ENCODE data around the gene CCDC82.

The CCDC82 gene

GRCh38 chr11:96329419-96329818 lies 60.3 kb downstream of the CCDC82 start:
- DNase-seq (ENCODE audit: low spot score), result no peak

- peak; percentile 61 for DNase-seq (ENCODE audit: low spot score)
These were observed 61.2 kb downstream of the CCDC82 start for GRCh38 chr11:96328395-96329010.

DNA sequence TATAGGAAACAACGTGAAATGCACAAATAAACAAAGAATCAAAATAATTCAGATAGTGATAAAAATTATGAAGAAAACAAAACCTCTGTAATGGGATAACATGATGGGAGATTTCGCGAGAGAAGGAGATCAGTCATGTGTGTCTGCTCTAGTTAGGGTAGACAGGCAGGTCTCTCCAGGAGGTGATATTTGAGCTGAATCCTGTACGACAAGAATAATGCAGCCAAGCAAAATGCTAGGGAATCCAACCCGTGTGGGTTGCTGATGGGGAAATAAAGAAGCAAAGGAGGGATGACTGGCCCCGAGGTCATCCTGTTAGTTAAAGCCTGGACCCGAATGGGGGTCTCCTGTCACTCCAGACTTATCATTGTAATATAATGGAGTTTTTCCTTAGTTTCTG lies 62.8 kb downstream of the CCDC82 start:
- DNase-seq (ENCODE audit: low spot score), result no peak

- no peak for DNase-seq (ENCODE audit: low spot score)
These were observed 64.8 kb downstream of the CCDC82 start for GRCh38 chr11:96324912-96325311.

- DNase-seq (ENCODE audit: low spot score), result no peak
These were observed 66.1 kb downstream of the CCDC82 start for GRCh38 chr11:96323642-96323985.

GRCh38 chr11:96322775-96323641 lies 66.7 kb downstream of the CCDC82 start:
- DNase-seq (ENCODE audit: low spot score), result no peak

DNA sequence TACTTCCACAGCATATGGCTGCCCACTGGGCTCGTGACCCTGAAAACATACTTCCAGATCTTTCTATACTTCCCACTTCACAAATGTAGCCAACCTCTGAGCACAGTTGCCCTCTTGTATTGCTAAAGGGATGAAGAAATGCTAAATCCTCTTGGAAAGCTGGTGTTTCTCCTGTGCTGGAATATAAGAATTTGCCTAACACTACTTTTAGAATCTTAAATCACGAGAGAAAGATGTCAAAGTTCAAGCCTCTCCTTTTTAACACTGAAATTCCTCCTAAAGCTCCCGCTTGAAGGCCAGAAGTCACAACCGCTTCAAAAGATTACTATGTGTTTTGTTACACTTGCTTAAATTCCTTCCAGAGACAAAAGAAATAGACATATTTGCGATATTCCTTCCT lies 68.6 kb downstream of the CCDC82 start:
- DNase-seq (ENCODE audit: low spot score), result no peak

GRCh38 chr11:96319898-96320656 lies 69.6 kb downstream of the CCDC82 start:
- DNase-seq (ENCODE audit: low spot score), result no peak

DNA sequence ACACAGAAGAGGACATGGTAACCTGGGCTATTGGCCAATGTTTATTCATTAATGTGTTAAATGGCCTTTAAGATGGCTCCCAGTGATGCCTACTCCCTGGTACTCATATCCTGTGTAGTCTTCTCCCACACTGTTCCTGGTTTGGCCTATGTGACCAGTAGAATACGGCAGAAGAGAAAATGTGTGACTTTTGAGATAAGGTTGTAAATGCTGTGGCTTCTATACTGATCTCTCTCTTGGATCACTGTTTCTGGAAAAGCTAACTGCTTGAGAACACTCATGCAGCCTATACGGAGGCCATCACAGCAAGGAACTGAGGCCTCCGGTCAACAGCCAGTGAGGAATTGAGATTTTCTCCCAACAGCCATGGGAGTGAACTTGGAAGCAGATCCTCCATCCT lies 70.9 kb downstream of the CCDC82 start:
- no peak for DNase-seq (ENCODE audit: low spot score)

DNA sequence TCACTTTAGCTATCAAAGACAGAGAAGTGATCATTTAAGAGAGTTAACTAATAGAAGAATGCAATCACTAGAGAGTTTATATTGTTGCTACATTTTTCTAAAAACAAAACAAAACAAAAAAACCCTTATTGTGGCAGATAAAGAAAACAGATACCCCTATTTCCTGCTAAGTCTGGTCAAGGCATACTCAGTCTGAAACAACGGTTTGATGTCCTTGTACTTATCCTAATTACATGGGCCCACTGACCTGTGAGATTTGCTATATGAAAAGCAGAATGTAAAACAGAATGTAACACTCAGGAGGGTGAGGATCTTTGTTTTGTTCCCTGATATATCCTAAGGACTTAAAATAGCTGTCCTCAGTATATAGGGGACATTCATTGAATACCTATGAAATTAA lies 71.3 kb downstream of the CCDC82 start:
- DNase-seq (ENCODE audit: low spot score), result no peak

DNA sequence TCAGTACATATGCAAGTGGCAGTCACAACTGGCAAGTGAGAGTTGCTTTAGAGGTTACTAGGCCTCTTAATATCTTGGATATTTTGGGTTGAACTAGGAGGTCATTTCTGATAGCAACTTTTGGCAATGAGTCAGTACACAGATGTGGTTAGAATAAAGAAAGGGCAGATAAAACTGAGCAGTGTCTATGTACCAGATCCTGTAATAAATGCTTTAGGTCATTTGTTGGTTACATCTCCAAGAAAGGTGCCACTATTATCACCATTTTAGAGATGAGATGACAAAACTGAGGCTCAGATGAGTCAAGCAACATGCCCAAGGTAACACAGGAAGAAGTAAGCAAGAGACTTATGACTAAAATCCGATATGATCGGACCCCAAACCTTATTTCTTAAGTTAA lies 71.7 kb downstream of the CCDC82 start:
- DNase-seq (ENCODE audit: low spot score), result no peak

DNA sequence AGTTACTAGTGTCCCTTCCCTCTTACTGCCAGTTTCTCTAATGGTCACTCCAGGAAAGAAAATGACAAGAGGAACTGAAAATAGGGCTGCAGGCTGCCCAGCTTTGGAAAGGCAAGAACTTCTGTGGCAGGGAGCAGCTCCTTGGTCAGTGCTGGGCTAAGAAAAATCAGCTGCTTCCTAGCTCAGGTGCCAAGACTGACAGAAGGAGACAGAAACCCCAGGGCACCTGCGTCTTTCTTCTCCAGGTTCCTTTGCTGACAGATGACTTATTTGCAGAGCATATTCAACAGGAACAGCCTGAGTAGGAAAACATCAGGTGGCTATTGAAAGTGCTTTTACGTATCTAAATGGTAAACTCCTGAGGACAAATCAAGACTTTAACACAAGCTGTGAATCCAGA lies 72.1 kb downstream of the CCDC82 start:
- no peak for DNase-seq (ENCODE audit: low spot score)

DNA sequence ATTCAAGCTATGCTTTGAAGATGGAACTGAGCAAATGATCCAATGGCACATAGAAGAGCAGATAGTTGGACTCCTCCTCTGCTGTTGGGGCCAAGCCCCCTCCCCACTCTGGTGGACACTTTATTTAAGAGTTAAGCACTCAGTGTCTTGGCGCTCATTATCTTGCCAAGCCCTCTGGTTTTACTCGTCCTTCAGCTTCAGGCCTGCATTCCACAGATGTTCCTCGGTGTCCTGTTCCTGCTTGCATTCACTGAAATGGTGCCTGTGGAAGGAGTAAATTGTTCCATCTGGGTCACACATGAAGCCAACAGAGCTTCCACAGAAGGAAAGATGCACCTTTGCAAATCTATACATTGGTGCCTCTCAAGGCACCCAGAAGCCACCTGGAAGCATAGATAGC lies 72.8 kb downstream of the CCDC82 start:
- no peak for DNase-seq (ENCODE audit: low spot score)

GRCh38 chr11:96315476-96315875 lies 74.2 kb downstream of the CCDC82 start:
- DNase-seq (ENCODE audit: low spot score), result no peak

GRCh38 chr11:96314326-96315020 lies 75.2 kb downstream of the CCDC82 start:
- no peak for DNase-seq (ENCODE audit: low spot score)

GRCh38 chr11:96313163-96313562 lies 76.5 kb downstream of the CCDC82 start:
- no peak for DNase-seq (ENCODE audit: low spot score)

DNA sequence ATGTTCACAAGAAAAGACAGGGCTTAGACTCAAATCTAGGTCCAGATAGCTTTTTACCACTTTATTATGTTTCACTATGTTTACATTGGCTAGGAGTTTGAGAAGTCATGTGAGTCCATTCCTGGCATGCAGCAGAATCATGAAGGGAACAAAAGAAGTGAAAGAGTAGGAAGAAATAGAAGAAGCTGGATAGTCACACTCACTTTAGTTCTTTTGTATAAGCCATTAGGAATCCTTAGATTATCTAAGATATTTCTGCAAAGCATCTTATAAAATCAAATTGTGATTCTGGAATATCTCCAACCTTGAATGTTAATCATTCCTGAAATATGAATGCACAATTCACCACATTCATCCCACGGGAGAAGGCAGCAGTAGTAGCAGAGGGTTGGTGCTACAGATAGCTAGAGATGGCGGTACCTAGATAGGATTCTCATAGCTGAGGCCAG lies 78.6 kb downstream of the CCDC82 start:
- DNase-seq (ENCODE audit: low spot score), result no peak

GRCh38 chr11:96310236-96310635 lies 79.5 kb downstream of the CCDC82 start:
- no peak for DNase-seq (ENCODE audit: low spot score)

GRCh38 chr11:96309643-96310017 lies 80.1 kb downstream of the CCDC82 start:
- no peak for DNase-seq (ENCODE audit: low spot score)

GRCh38 chr11:96309016-96309642 lies 80.6 kb downstream of the CCDC82 start:
- no peak for DNase-seq (ENCODE audit: low spot score)

GRCh38 chr11:96307776-96308140 lies 82.0 kb downstream of the CCDC82 start:
- no peak for DNase-seq (ENCODE audit: low spot score)
